K562 (cell line): Measurements from ENCODE around the gene SPECC1L. TPM values are rescaled to one million over a fixed set of nuclear protein-coding genes. Genes with fewer than 3 reads are reported as not detected.
"Not testable (repeated sequence)": the region's sequence is repeated elsewhere in the genome, so short reads cannot be mapped to it uniquely, and the experiment has no call there.

Source experiments
- ATAC-seq: fragments of 200-7000 bp; cut with Tn5 transposase; 3 replicates; pipeline ENCODE4 v1.9.1; 2020; ENCODE audit warnings: moderate library complexity
- BruUV-seq: library from RNA; stranded (reverse); fragments of 400-500 nt; replicated peaks from 2 replicates; lab custom pipeline; 2021; lab: Mats Ljungman, UMichigan
- CTCF ChIA-PET: fragments of 300-600 bp; formaldehyde crosslinking; extraction: SDS; loops from one replicate; lab custom pipeline; 2021; ENCODE audit warnings: low intra/inter-chr PET ratio; lab: Yijun Ruan, JAX
- POLR2A ChIA-PET: fragments of 300-600, 350-650 bp; sonication (Branson Sonifier 250); formaldehyde crosslinking; extraction: SDS; loops from one replicate; lab custom pipeline; 2021; ENCODE audit warnings: antibody characterized with exemption, inconsistent platforms; lab: Yijun Ruan, JAX
- DNase-seq, 4 experiments: peaks; one replicate each; pipeline versions ENCODE4 v3.0.0 to v3.0.0-alpha.2; 2011 to 2018; ENCODE audit warnings: low spot score in 3 of 4, mixed read lengths in 3 of 4; ENCODE audit errors: extremely low read depth in 1 of 4
- FAIRE-seq: peaks from 2 replicates; lab custom pipeline; 2011; peaks lifted over from hg19 to GRCh38; lab: Jason Lieb, UNC
- H2AFZ ChIP-seq: 2 replicates; pipeline ENCODE4 v1.6.0; 2011; ENCODE audit warnings: low read depth, low read length, control low read depth, inconsistent platforms
- H3K27ac ChIP-seq: fragments of 200-600 bp; 3 replicates; pipeline ENCODE4 v1.8.0; 2011; ENCODE audit warnings: low read depth, mild to moderate bottlenecking, control low read depth, inconsistent platforms, low read length, moderate library complexity, mixed read lengths; ENCODE audit errors: extremely low read depth
- H3K27me3 ChIP-seq, 2 experiments: fragments of 300-600 bp in 1 of 2; 2 replicates in 1 of 2; 3 replicates in 1 of 2; pipeline versions ENCODE4 v1.6.0 to v1.8.0; 2011; ENCODE audit warnings: inconsistent platforms in 2 of 2, low read length in 2 of 2, mild to moderate bottlenecking in 1 of 2, mixed read lengths in 1 of 2, moderate library complexity in 1 of 2; ENCODE audit not compliant: control insufficient read depth in 2 of 2, insufficient read depth in 2 of 2
- H3K36me3 ChIP-seq: fragments of 300-600 bp; 3 replicates; pipeline ENCODE4 v1.8.0; 2011; ENCODE audit warnings: mild to moderate bottlenecking, low read length, inconsistent platforms; ENCODE audit not compliant: control insufficient read depth, insufficient read depth
- H3K4me1 ChIP-seq, 2 experiments: fragments of 200-600 bp in 1 of 2; replicated peaks in 1 of 2; 2 replicates in 1 of 2; 3 replicates in 1 of 2; pipeline versions ENCODE4 v1.5.1 to v1.8.0; 2011; ENCODE audit warnings: inconsistent platforms in 2 of 2, low read length in 2 of 2, mild to moderate bottlenecking in 1 of 2, mixed read lengths in 1 of 2, moderate library complexity in 1 of 2; ENCODE audit not compliant: control insufficient read depth in 2 of 2, insufficient read depth in 2 of 2
- H3K4me2 ChIP-seq: 2 replicates; pipeline ENCODE4 v1.6.1; 2011; ENCODE audit warnings: low read length, control low read depth, inconsistent platforms, mixed read lengths; ENCODE audit not compliant: insufficient read depth
- H3K4me3 ChIP-seq: fragments of 200-600 bp; sonication (generic), shearing (Covaris generic); 2 replicates; pipeline ENCODE4 v1.5.1; 2016; ENCODE audit warnings: control low read depth, inconsistent platforms
- H3K79me2 ChIP-seq: fragments of 200-600 bp; 3 replicates; pipeline ENCODE4 v1.8.0; 2011; ENCODE audit warnings: low read length, inconsistent platforms; ENCODE audit not compliant: control insufficient read depth, insufficient read depth
- H3K9ac ChIP-seq, 2 experiments: 2 replicates each; pipeline versions ENCODE4 v1.6.0 to v1.6.1; 2011; ENCODE audit warnings: low read depth in 2 of 2, low read length in 2 of 2, control low read depth in 1 of 2, inconsistent platforms in 1 of 2, mild to moderate bottlenecking in 1 of 2, mixed read lengths in 1 of 2; ENCODE audit not compliant: insufficient read depth in 1 of 2
- H3K9me1 ChIP-seq: one replicate; pipeline ENCODE4 v1.6.0; 2011; ENCODE audit warnings: inconsistent platforms, mild to moderate bottlenecking, low read length, moderate library complexity; ENCODE audit not compliant: control insufficient read depth, insufficient read depth
- H3K9me3 ChIP-seq: replicated peaks from 2 replicates; pipeline ENCODE4 v1.5.1; 2011; ENCODE audit warnings: low read depth, low read length, inconsistent platforms; ENCODE audit not compliant: control insufficient read depth, insufficient read depth
- H4K20me1 ChIP-seq: replicated peaks from 2 replicates; pipeline ENCODE4 v1.6.1; 2011; ENCODE audit warnings: low read length, inconsistent platforms, mixed read lengths; ENCODE audit not compliant: control insufficient read depth, insufficient read depth
- SMC3 ChIP-seq: conservative IDR thresholded peaks from 2 replicates; pipeline ENCODE4 v1.6.1; 2011; ENCODE audit warnings: low read depth, low read length, improper control_type of control experiment; ENCODE audit not compliant: insufficient read depth
- whole genome bisulfite sequencing: fragments of 100-300 bp; shearing (Covaris generic); methylation state at CpG from one replicate; pipeline ENCODE4 v1.1.6; 2016; ENCODE audit warnings: low coverage, mixed read lengths; ENCODE audit not compliant: insufficient coverage; ENCODE audit errors: missing lambda C conversion rate; 5-methylcytosine and 5-hydroxymethylcytosine counted together
- in situ Hi-C: fragments of 300-500 bp; cut with MboI; formaldehyde crosslinking; loops from 4 replicates; pipeline ENCODE4 v1.15.0; 2018; ENCODE audit warnings: inconsistent platforms, mixed read lengths
- intact Hi-C: fragments of 100-400 bp; cut with micrococcal nuclease; formaldehyde crosslinking; loops from 2 replicates; pipeline ENCODE4 v1.14.2; 2022
- polyA plus RNA-seq, 8 experiments: library from polyadenylated mRNA; depleted of rRNA in 4 of 8; stranded (reverse) in 5 of 8; unstranded in 3 of 8; fragments of >200 nt; fragmentation: Nextera tagmentation in 2 of 8; fragmentation: Illumina TruSeq in 1 of 8; extraction: Ambion mirVana in 2 of 8; extraction: Trizol in 1 of 8; gene quantifications; 2 replicates each; pipeline versions ENCODE4 v1.2.1 to v1.2.3, GENCODE V29; 2011 to 2014; ENCODE audit warnings: inconsistent platforms in 1 of 8, missing spikeins in 1 of 8
- total RNA-seq, 7 experiments: library from RNA; depleted of rRNA in 6 of 7; stranded (reverse); fragments of >200 nt in 6 of 7; fragmentation: Illumina TruSeq in 2 of 7; extraction: Trizol in 2 of 7; gene quantifications; 2 replicates each; pipeline versions ENCODE4 v1.2.1 to v1.2.3, GENCODE V29; 2011 to 2021; ENCODE audit warnings: low replicate concordance in 1 of 7
- TF ChIP-seq, protein P1 (sequence below), 3 experiments: IDR thresholded peaks in 2 of 3; conservative IDR thresholded peaks in 1 of 3; 2 replicates each; pipeline ENCODE4 v1.5.1; 2011 to 2012; ENCODE audit warnings: low read length in 3 of 3, mild to moderate bottlenecking in 3 of 3, control low read depth in 2 of 3, improper control_type of control experiment in 1 of 3, inconsistent platforms in 1 of 3, low read depth in 1 of 3, mixed read lengths in 1 of 3, moderate library complexity in 1 of 3; ENCODE audit not compliant: insufficient read depth in 2 of 3

Gene SPECC1L
- total and polyA plus RNA-seq, 9 of the 15 experiments (the other 6 are each of a cell fraction or from before 2014, with no cell fraction given) = 1.4 to 27.9 (median 14.5) TPM

- H3K36me3 ChIP-seq, ATAC-seq, H4K20me1 ChIP-seq, H2AFZ ChIP-seq, H3K27ac ChIP-seq, H3K27me3 ChIP-seq, H3K4me3 ChIP-seq, H3K9ac ChIP-seq, H3K4me2 ChIP-seq, POLR2A ChIA-PET, FAIRE-seq, H3K9me3 ChIP-seq, H3K9me1 ChIP-seq, H3K4me1 ChIP-seq, H3K79me2 ChIP-seq, intact Hi-C loops, BruUV-seq: not testable (repeated sequence)
- in situ Hi-C loops = loop anchor here (10.0 to 25.0 kb wide), 2 partner anchors 1322 to 1795 kb away; no protein-coding TSS in a partner anchor
- CTCF ChIA-PET = interaction anchor here (1.1 kb wide), 1 partner anchor 69 kb away, joined by 3 read pairs; no protein-coding TSS in a partner anchor
- TF ChIP-seq, protein P1, sequence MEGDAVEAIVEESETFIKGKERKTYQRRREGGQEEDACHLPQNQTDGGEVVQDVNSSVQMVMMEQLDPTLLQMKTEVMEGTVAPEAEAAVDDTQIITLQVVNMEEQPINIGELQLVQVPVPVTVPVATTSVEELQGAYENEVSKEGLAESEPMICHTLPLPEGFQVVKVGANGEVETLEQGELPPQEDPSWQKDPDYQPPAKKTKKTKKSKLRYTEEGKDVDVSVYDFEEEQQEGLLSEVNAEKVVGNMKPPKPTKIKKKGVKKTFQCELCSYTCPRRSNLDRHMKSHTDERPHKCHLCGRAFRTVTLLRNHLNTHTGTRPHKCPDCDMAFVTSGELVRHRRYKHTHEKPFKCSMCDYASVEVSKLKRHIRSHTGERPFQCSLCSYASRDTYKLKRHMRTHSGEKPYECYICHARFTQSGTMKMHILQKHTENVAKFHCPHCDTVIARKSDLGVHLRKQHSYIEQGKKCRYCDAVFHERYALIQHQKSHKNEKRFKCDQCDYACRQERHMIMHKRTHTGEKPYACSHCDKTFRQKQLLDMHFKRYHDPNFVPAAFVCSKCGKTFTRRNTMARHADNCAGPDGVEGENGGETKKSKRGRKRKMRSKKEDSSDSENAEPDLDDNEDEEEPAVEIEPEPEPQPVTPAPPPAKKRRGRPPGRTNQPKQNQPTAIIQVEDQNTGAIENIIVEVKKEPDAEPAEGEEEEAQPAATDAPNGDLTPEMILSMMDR (IDR thresholded peaks at IDR 0.05 in 2 of 3, conservative IDR thresholded peaks at IDR 0.05 in 1 of 3; ENCODE audit: insufficient read depth in 2 of 3, low read depth in 1 of 3, low read length in 3 of 3) = peak; percentile 12 to 48 (median 42); a peak in 3 of 6 replicates
- 0 out of 2 replicates have a peak, but pooled peaks have one; percentile 24 for TF ChIP-seq SMC3
- DNase-seq = peak in 1 of 4 experiments; percentile 82
- WGBS = 0% methylated on average over 4 of the region's 10 CpGs
These were observed 11.2 kb upstream of the SPECC1L start for GRCh38 chr22:24259459-24259858.
